GM12878 (cell line): ENCODE results near the gene DUSP16. TPM values are rescaled to one million over a fixed set of nuclear protein-coding genes. Genes with fewer than 3 reads are reported as not detected.

Experiments
- BMI1 ChIP-seq: fragments of 450-650 bp; IDR thresholded peaks from 2 replicates; pipeline ENCODE4 v1.6.1; 2016; ENCODE audit warnings: mild to moderate bottlenecking, moderate library complexity, borderline replicate concordance
- E4F1 ChIP-seq: fragments of 450-650 bp; IDR thresholded peaks from 2 replicates; pipeline ENCODE4 v1.6.1; 2018; ENCODE audit warnings: borderline replicate concordance, mild to moderate bottlenecking; ENCODE audit not compliant: partially characterized antibody
- FOS ChIP-seq: IDR thresholded peaks from 3 replicates; pipeline ENCODE4 v1.6.1; 2011; ENCODE audit warnings: borderline replicate concordance; ENCODE audit not compliant: insufficient read length; ENCODE audit errors: extremely low read depth
- HCFC1 ChIP-seq: fragments of 150-350 bp; IDR thresholded peaks from 2 replicates; pipeline ENCODE4 v1.6.1; 2014; ENCODE audit warnings: low read length
- HDGF ChIP-seq: fragments of 450-650 bp; IDR thresholded peaks from 2 replicates; pipeline ENCODE4 v1.6.1; 2016; ENCODE audit warnings: antibody characterized with exemption
- IRF5 ChIP-seq: fragments of 450-650 bp; IDR thresholded peaks from 2 replicates; pipeline ENCODE4 v1.6.1; 2017; ENCODE audit warnings: borderline replicate concordance
- JUND ChIP-seq: IDR thresholded peaks from 2 replicates; pipeline ENCODE4 v1.6.1; 2012; ENCODE audit warnings: low read depth, mild to moderate bottlenecking, low read length, improper control_type of control experiment, moderate library complexity
- MXI1 ChIP-seq: fragments of 150-350 bp; IDR thresholded peaks from 2 replicates; pipeline ENCODE4 v1.6.1; 2011; ENCODE audit warnings: low read depth, mild to moderate bottlenecking, inconsistent platforms, low read length, improper control_type of control experiment
- NR2C1 ChIP-seq: fragments of 450-650 bp; IDR thresholded peaks from 2 replicates; pipeline ENCODE4 v1.6.1; 2017; ENCODE audit warnings: antibody characterized with exemption, mild to moderate bottlenecking, moderate library complexity
- NR2F1 ChIP-seq: fragments of 450-650 bp; conservative IDR thresholded peaks from 2 replicates; pipeline ENCODE4 v1.6.1; 2017; ENCODE audit warnings: mild to moderate bottlenecking
- PML ChIP-seq: IDR thresholded peaks from 2 replicates; pipeline ENCODE4 v1.6.1; 2012; ENCODE audit warnings: low read length, inconsistent platforms
- RAD21 ChIP-seq: IDR thresholded peaks from 2 replicates; pipeline ENCODE4 v1.6.1; 2011; ENCODE audit warnings: mild to moderate bottlenecking, low read depth, low read length, moderate library complexity; ENCODE audit not compliant: insufficient read depth
- RBBP5 ChIP-seq: fragments of 200-600 bp; sonication (generic); conservative IDR thresholded peaks from 2 replicates; pipeline ENCODE4 v1.6.1; 2016
- SKIL ChIP-seq: fragments of 450-650 bp; IDR thresholded peaks from 2 replicates; pipeline ENCODE4 v1.6.1; 2017; ENCODE audit warnings: mild to moderate bottlenecking, low read depth, inconsistent platforms; ENCODE audit not compliant: poor library complexity, severe bottlenecking
- SMARCA5 ChIP-seq: fragments of 450-650 bp; IDR thresholded peaks from 2 replicates; pipeline ENCODE4 v1.6.1; 2017; ENCODE audit warnings: mild to moderate bottlenecking
- SP1 ChIP-seq: IDR thresholded peaks from one replicate; pipeline ENCODE4 v1.6.1; 2011; ENCODE audit warnings: low read depth, low read length
- SPI1 ChIP-seq: IDR thresholded peaks from 2 replicates; pipeline ENCODE4 v1.6.1; 2011; ENCODE audit warnings: low read depth, mild to moderate bottlenecking, low read length, moderate library complexity, borderline replicate concordance; ENCODE audit not compliant: insufficient read depth
- SRF ChIP-seq, 2 experiments: IDR thresholded peaks; 2 replicates each; pipeline ENCODE4 v1.6.1; 2011; ENCODE audit warnings: low read depth in 2 of 2, low read length in 2 of 2, mild to moderate bottlenecking in 1 of 2, moderate library complexity in 1 of 2
- STAT1 ChIP-seq: fragments of 450-650 bp; conservative IDR thresholded peaks from 2 replicates; pipeline ENCODE4 v1.6.1; 2014; ENCODE audit warnings: antibody characterized with exemption, mild to moderate bottlenecking
- TAF1 ChIP-seq: IDR thresholded peaks from 2 replicates; pipeline ENCODE4 v1.6.1; 2011; ENCODE audit warnings: mild to moderate bottlenecking, low read depth, low read length, borderline replicate concordance
- YBX1 ChIP-seq: fragments of 450-650 bp; IDR thresholded peaks from 2 replicates; pipeline ENCODE4 v1.6.1; 2016; ENCODE audit warnings: antibody characterized with exemption
- ZBTB11 ChIP-seq: fragments of 450-650 bp; formaldehyde crosslinking; IDR thresholded peaks from 2 replicates; pipeline ENCODE4 v1.5.0; 2022; ENCODE audit warnings: mild to moderate bottlenecking, missing genetic modification characterization
- polyA plus RNA-seq, 11 experiments: library from polyadenylated mRNA; depleted of rRNA in 4 of 11; unstranded in 6 of 11; stranded (reverse) in 5 of 11; fragments of >200 nt; fragmentation: Nextera tagmentation in 4 of 11; fragmentation: Illumina TruSeq in 1 of 11; extraction: Ambion mirVana in 4 of 11; extraction: Trizol in 1 of 11; gene quantifications; 1 replicate in 1 of 11; 2 replicates in 10 of 11; pipeline versions ENCODE4 v1.2.1 to v1.2.3, GENCODE V29; 2011 to 2016; ENCODE audit warnings: inconsistent platforms in 2 of 11, missing spikeins in 2 of 11, low read depth in 1 of 11
- total RNA-seq, 4 experiments: library from RNA; depleted of rRNA in 3 of 4; stranded (reverse); fragments of >200 nt in 3 of 4; fragmentation: Illumina TruSeq in 1 of 4; extraction: Trizol in 1 of 4; gene quantifications; 2 replicates each; pipeline versions ENCODE4 v1.2.1 to v1.2.3, GENCODE V29; 2013 to 2021

Gene DUSP16
- total and polyA plus RNA-seq, 10 of the 15 experiments (the other 5 are each of a cell fraction or from before 2014, with no cell fraction given): 3.9 to 75.3 (median 26.8) TPM

DNA sequence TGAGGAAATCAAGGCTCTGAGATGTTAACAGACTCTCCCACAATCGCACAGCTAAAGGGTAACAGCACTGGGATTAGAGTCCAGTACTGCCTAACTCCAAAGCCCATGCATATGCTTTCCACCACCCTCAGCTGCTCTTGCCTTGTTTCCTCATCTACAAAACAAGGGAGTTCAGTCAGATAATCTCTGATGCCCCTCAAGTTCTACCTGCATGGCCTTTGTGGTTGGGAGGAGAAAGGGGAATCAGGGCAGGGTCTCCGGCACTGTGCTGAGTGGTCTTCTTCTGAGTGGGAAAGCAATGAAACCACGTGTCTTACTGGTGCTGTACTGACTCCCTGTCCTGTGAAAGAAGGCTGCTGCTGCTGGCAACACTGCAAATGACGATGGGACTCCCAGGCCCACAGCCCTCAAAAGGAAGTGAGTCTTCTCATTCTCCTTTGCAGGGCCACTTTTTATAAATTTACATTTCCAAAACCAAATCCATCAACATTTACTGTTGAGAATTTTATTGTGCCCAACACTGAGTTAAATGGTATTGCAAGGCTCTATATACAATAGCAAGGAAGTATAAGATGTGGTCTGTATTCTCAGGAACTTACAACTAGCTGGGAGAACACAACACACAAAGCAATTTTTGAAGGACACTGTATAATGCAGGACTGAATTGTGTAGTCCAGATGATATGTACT, 19.7 kb upstream of the DUSP16 start (continued):
- TF ChIP-seq FOS: no peak
- TF ChIP-seq NR2F1: no peak
- TF ChIP-seq SRF (IDR thresholded peaks at IDR 0.05; ENCODE audit: low read depth in 2 of 2, low read length in 2 of 2): no peak
- peak; percentile 15 for TF ChIP-seq SP1
- 0 out of 2 replicates have a peak, but pooled peaks have one; percentile 16 for TF ChIP-seq RAD21
- TF ChIP-seq PML: no peak
- TF ChIP-seq HCFC1: no peak
- TF ChIP-seq IRF5: no peak
- TF ChIP-seq SMARCA5: peak; percentile 67
- TF ChIP-seq BMI1: no peak
- peak; percentile 32; the same call in 1 of the 2 replicates for TF ChIP-seq STAT1
- TF ChIP-seq ZBTB11 (CRISPR knock-in tag): no peak
- no peak for TF ChIP-seq E4F1
- TF ChIP-seq NR2C1: no peak
- TF ChIP-seq YBX1: no peak
- no peak for TF ChIP-seq SKIL
- TF ChIP-seq HDGF: no peak
- TF ChIP-seq JUND: no peak
- no peak for TF ChIP-seq RBBP5
- TF ChIP-seq MXI1: peak; percentile 64; the same call in 1 of the 2 replicates
- TF ChIP-seq SPI1: peak; percentile 64; the same call in 1 of the 2 replicates
- no peak for TF ChIP-seq TAF1
